ENCODE results near the gene NRXN3.

- TF ChIP-seq CTCF (optimal IDR thresholded peaks at IDR 0.05 in 1 of 3, IDR thresholded peaks at IDR 0.05 in 1 of 3, conservative IDR thresholded peaks at IDR 0.05 in 1 of 3; ENCODE audit: extremely low read depth in 1 of 3, insufficient read depth in 2 of 3, low read length in 3 of 3) (no peak), EZH2 (IDR thresholded peaks at IDR 0.05; ENCODE audit: low read length) (no peak)
Measured at GRCh38 chr14:79906994-79907393, 1736.8 kb downstream of the NRXN3 start.
